GM23338 (cell line): ENCODE measurements around the gene TPSB2. TPM values are rescaled to one million over a fixed set of nuclear protein-coding genes. Genes with fewer than 3 reads are reported as not detected.

Experiments used
- ATAC-seq: fragments of 200-7000 bp; cut with Tn5 transposase; 3 replicates; pipeline ENCODE4 v1.9.1; 2020
- DNase-seq: peaks from one replicate; pipeline ENCODE4 v3.0.0-alpha.2; 2015; ENCODE audit warnings: low spot score
- H2AFZ ChIP-seq: fragments of 200-600 bp; sonication (generic); 2 replicates; pipeline ENCODE4 v1.8.0; 2016; ENCODE audit warnings: antibody characterized with exemption, mild to moderate bottlenecking, moderate library complexity
- H3F3A ChIP-seq: fragments of 200-600 bp; sonication (generic); replicated peaks from 2 replicates; pipeline ENCODE4 v1.8.0; 2017; ENCODE audit warnings: antibody characterized with exemption, mixed run types, low read depth
- H3K27ac ChIP-seq: fragments of 200-600 bp; sonication (generic); 2 replicates; pipeline ENCODE4 v1.6.1; 2016; ENCODE audit warnings: low read depth
- H3K27me3 ChIP-seq: fragments of 200-600 bp; sonication (generic); 2 replicates; pipeline ENCODE4 v1.8.0; 2016; ENCODE audit warnings: mild to moderate bottlenecking, mixed run types, moderate library complexity; ENCODE audit not compliant: insufficient read depth
- H3K36me3 ChIP-seq: fragments of 200-600 bp; sonication (generic); 2 replicates; pipeline ENCODE4 v1.8.0; 2016; ENCODE audit warnings: mild to moderate bottlenecking; ENCODE audit not compliant: insufficient read depth
- H3K4me1 ChIP-seq: fragments of 200-600 bp; sonication (generic); 2 replicates; pipeline ENCODE4 v1.8.0; 2016; ENCODE audit warnings: mild to moderate bottlenecking, moderate library complexity; ENCODE audit not compliant: insufficient read depth
- H3K4me2 ChIP-seq: fragments of 200-600 bp; sonication (generic); 2 replicates; pipeline ENCODE4 v1.7.1; 2017; ENCODE audit warnings: mixed run types
- H3K4me3 ChIP-seq: fragments of 200-600 bp; sonication (generic); 2 replicates; pipeline ENCODE4 v1.6.1; 2016; ENCODE audit warnings: mixed run types
- H3K79me2 ChIP-seq: fragments of 200-600 bp; sonication (generic); replicated peaks from 2 replicates; pipeline ENCODE4 v1.8.0; 2017; ENCODE audit warnings: mild to moderate bottlenecking; ENCODE audit not compliant: insufficient read depth
- H3K9me2 ChIP-seq: fragments of 200-600 bp; sonication (generic); 2 replicates; pipeline ENCODE4 v1.8.0; 2017; ENCODE audit not compliant: insufficient read depth
- H4K20me1 ChIP-seq: fragments of 200-600 bp; sonication (generic); replicated peaks from 2 replicates; pipeline ENCODE4 v1.8.0; 2017; ENCODE audit warnings: mild to moderate bottlenecking; ENCODE audit not compliant: insufficient read depth
- H3K27ac Mint-ChIP-seq: 2 replicates; pipeline ENCODE4 v1.8.0; 2020; ENCODE audit warnings: inconsistent platforms, mild to moderate bottlenecking, moderate library complexity, mixed read lengths
- H3K27me3 Mint-ChIP-seq: 3 replicates; pipeline ENCODE4 v1.8.0; 2022; ENCODE audit warnings: low read depth, mild to moderate bottlenecking, moderate library complexity, mixed read lengths, inconsistent platforms; ENCODE audit not compliant: insufficient read depth, poor library complexity
- H3K36me3 Mint-ChIP-seq: 3 replicates; pipeline ENCODE4 v1.8.0; 2021; ENCODE audit warnings: low read depth, mild to moderate bottlenecking, inconsistent platforms, moderate library complexity, mixed read lengths
- H3K4me1 Mint-ChIP-seq: 3 replicates; pipeline ENCODE4 v1.8.0; 2020; ENCODE audit warnings: mild to moderate bottlenecking, inconsistent platforms, mixed read lengths
- H3K4me3 Mint-ChIP-seq: 3 replicates; pipeline ENCODE4 v1.8.0; 2021; ENCODE audit warnings: moderate library complexity, mild to moderate bottlenecking, inconsistent platforms, mixed read lengths
- H3K9me3 Mint-ChIP-seq: 3 replicates; pipeline ENCODE4 v1.8.0; 2020; ENCODE audit warnings: moderate library complexity, mild to moderate bottlenecking, inconsistent platforms, mixed read lengths
- CREB1 ChIP-seq: fragments of 250-450 bp; sonication (Bioruptor Pico); IDR thresholded peaks from 2 replicates; pipeline ENCODE4 v1.5.0; 2020; ENCODE audit warnings: low read depth, mild to moderate bottlenecking, moderate library complexity
- EZH2 ChIP-seq: fragments of 200-600 bp; sonication (generic); IDR thresholded peaks from one replicate; pipeline ENCODE4 v1.8.0; 2017; ENCODE audit warnings: antibody characterized with exemption, mild to moderate bottlenecking, low read depth; ENCODE audit not compliant: unreplicated experiment
- EZH2phosphoT487 ChIP-seq: fragments of 200-600 bp; sonication (generic); IDR thresholded peaks from one replicate; pipeline ENCODE4 v1.8.1; 2018; ENCODE audit warnings: antibody characterized with exemption; ENCODE audit not compliant: unreplicated experiment
- JUNB ChIP-seq: IDR thresholded peaks from one replicate; pipeline ENCODE4 v1.6.1; 2016; ENCODE audit warnings: antibody characterized with exemption; ENCODE audit not compliant: unreplicated experiment
- NANOG ChIP-seq: IDR thresholded peaks from 2 replicates; pipeline ENCODE4 v1.6.1; 2016; ENCODE audit warnings: antibody characterized with exemption, borderline replicate concordance
- POLR2AphosphoS5 ChIP-seq: IDR thresholded peaks from 2 replicates; pipeline ENCODE4 v1.6.1; 2016; ENCODE audit warnings: antibody characterized with exemption, low read depth
- STAT1 ChIP-seq: IDR thresholded peaks from one replicate; pipeline ENCODE4 v1.6.1; 2016; ENCODE audit warnings: antibody characterized with exemption; ENCODE audit not compliant: unreplicated experiment
- ZNF114 ChIP-seq: fragments of 250-450 bp; sonication (Bioruptor Pico); IDR thresholded peaks from 2 replicates; pipeline ENCODE4 v1.5.0; 2020; ENCODE audit warnings: mild to moderate bottlenecking, moderate library complexity
- ZNF331 ChIP-seq: fragments of 250-450 bp; sonication (Bioruptor Pico); IDR thresholded peaks from 2 replicates; pipeline ENCODE4 v1.5.0; 2020; ENCODE audit warnings: low read depth, mild to moderate bottlenecking, moderate library complexity
- polyA plus RNA-seq: library from polyadenylated mRNA; unstranded; fragments of >200 nt; fragmentation: Nextera tagmentation; extraction: Ambion mirVana; gene quantifications from 2 replicates; pipeline ENCODE4 v1.2.1, GENCODE V29; 2016
- total RNA-seq: library from RNA; depleted of rRNA; stranded (reverse); fragments of >200 nt; shearing (Covaris generic); gene quantifications from 2 replicates; pipeline ENCODE4 v1.2.3, GENCODE V29; 2014
- TF ChIP-seq, protein P1 (sequence below): fragments of 250-450 bp; sonication (Bioruptor Pico); IDR thresholded peaks from 2 replicates; pipeline ENCODE4 v1.5.0; 2020; ENCODE audit warnings: mild to moderate bottlenecking, moderate library complexity
- TF ChIP-seq, protein P2 (sequence below), 2 experiments: fragments of 200-600 bp in 1 of 2; sonication (generic) in 1 of 2; conservative IDR thresholded peaks; 2 replicates each; pipeline versions ENCODE4 v1.5.1 to v1.6.1; 2016 to 2017; ENCODE audit warnings: antibody characterized with exemption in 2 of 2, low read depth in 2 of 2, mild to moderate bottlenecking in 2 of 2, moderate library complexity in 1 of 2
- TF ChIP-seq, protein P3 (sequence below): IDR thresholded peaks from one replicate; pipeline ENCODE4 v1.6.1; 2018; ENCODE audit warnings: antibody characterized with exemption; ENCODE audit not compliant: unreplicated experiment
- TF ChIP-seq, protein P4 (sequence below): IDR thresholded peaks from 2 replicates; pipeline ENCODE4 v1.6.1; 2016; ENCODE audit warnings: antibody characterized with exemption

TPSB2 gene
- total and polyA plus RNA-seq, 2 experiments from 2014 or later: 0.23 TPM; not detected in 1

DNA sequence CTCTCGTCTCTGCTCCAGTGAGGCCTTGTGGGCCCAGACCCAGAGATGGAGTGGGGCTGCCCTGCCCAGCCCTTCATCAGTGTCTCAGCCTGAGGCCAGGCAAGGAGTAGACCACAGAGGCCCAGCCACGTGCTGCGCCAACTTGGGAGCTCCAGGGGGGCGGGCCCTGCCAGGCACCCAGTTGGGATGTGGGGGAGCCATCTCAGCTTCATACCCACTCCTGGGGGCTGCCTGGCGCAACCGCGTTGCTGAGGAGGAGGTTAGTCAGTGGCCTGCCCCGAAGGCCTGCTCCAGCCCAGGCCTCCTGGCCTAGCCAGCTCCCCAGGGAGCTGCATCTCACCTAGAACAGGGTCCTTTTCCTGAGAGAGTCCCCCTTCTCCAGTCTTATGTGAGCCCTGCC is 16.8 kb downstream of the TPSB2 start:
- no peak overlapping the region for H3K27ac ChIP-seq
- no peaks in the 10 kb centered on the region for H3K4me1 Mint-ChIP-seq
- H3K4me3 ChIP-seq: no peak overlapping the region
- no peak overlapping the region for H3K4me2 ChIP-seq
- no peaks in the 10 kb centered on the region for H3K36me3 ChIP-seq
- ATAC-seq: no peak
- peaks cover 10% of the 10 kb centered on the region for H3K27me3 Mint-ChIP-seq
- H3K4me1 ChIP-seq: no peaks in the 10 kb centered on the region
- no peak overlapping the region for H3K4me3 Mint-ChIP-seq
- H3K79me2 ChIP-seq: no peaks in the 10 kb centered on the region
- H3K36me3 Mint-ChIP-seq: 0 out of 3 replicates have a peak, but pooled peaks cover 2% of the 10 kb centered on the region
- TF ChIP-seq, protein P1, sequence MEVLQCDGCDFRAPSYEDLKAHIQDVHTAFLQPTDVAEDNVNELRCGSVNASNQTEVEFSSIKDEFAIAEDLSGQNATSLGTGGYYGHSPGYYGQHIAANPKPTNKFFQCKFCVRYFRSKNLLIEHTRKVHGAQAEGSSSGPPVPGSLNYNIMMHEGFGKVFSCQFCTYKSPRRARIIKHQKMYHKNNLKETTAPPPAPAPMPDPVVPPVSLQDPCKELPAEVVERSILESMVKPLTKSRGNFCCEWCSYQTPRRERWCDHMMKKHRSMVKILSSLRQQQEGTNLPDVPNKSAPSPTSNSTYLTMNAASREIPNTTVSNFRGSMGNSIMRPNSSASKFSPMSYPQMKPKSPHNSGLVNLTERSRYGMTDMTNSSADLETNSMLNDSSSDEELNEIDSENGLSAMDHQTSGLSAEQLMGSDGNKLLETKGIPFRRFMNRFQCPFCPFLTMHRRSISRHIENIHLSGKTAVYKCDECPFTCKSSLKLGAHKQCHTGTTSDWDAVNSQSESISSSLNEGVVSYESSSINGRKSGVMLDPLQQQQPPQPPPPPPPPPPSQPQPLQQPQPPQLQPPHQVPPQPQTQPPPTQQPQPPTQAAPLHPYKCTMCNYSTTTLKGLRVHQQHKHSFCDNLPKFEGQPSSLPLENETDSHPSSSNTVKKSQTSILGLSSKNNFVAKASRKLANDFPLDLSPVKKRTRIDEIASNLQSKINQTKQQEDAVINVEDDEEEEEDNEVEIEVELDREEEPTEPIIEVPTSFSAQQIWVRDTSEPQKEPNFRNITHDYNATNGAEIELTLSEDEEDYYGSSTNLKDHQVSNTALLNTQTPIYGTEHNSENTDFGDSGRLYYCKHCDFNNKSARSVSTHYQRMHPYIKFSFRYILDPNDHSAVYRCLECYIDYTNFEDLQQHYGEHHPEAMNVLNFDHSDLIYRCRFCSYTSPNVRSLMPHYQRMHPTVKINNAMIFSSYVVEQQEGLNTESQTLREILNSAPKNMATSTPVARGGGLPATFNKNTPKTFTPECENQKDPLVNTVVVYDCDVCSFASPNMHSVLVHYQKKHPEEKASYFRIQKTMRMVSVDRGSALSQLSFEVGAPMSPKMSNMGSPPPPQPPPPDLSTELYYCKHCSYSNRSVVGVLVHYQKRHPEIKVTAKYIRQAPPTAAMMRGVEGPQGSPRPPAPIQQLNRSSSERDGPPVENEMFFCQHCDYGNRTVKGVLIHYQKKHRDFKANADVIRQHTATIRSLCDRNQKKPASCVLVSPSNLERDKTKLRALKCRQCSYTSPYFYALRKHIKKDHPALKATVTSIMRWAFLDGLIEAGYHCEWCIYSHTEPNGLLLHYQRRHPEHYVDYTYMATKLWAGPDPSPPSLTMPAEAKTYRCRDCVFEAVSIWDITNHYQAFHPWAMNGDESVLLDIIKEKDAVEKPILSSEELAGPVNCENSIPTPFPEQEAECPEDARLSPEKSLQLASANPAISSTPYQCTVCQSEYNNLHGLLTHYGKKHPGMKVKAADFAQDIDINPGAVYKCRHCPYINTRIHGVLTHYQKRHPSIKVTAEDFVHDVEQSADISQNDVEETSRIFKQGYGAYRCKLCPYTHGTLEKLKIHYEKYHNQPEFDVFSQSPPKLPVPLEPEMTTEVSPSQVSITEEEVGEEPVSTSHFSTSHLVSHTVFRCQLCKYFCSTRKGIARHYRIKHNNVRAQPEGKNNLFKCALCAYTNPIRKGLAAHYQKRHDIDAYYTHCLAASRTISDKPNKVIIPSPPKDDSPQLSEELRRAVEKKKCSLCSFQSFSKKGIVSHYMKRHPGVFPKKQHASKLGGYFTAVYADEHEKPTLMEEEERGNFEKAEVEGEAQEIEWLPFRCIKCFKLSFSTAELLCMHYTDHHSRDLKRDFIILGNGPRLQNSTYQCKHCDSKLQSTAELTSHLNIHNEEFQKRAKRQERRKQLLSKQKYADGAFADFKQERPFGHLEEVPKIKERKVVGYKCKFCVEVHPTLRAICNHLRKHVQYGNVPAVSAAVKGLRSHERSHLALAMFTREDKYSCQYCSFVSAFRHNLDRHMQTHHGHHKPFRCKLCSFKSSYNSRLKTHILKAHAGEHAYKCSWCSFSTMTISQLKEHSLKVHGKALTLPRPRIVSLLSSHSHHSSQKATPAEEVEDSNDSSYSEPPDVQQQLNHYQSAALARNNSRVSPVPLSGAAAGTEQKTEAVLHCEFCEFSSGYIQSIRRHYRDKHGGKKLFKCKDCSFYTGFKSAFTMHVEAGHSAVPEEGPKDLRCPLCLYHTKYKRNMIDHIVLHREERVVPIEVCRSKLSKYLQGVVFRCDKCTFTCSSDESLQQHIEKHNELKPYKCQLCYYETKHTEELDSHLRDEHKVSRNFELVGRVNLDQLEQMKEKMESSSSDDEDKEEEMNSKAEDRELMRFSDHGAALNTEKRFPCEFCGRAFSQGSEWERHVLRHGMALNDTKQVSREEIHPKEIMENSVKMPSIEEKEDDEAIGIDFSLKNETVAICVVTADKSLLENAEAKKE (CRISPR knock-in tag): no peak
- TF ChIP-seq ZNF114 (no peak), NANOG (no peak), JUNB (no peak), STAT1 (no peak), POLR2AphosphoS5 (no peak), EZH2phosphoT487 (no peak), ZNF331 (CRISPR knock-in tag) (no peak), EZH2 (no peak), CREB1 (CRISPR knock-in tag) (no peak)
- TF ChIP-seq, protein P2, sequence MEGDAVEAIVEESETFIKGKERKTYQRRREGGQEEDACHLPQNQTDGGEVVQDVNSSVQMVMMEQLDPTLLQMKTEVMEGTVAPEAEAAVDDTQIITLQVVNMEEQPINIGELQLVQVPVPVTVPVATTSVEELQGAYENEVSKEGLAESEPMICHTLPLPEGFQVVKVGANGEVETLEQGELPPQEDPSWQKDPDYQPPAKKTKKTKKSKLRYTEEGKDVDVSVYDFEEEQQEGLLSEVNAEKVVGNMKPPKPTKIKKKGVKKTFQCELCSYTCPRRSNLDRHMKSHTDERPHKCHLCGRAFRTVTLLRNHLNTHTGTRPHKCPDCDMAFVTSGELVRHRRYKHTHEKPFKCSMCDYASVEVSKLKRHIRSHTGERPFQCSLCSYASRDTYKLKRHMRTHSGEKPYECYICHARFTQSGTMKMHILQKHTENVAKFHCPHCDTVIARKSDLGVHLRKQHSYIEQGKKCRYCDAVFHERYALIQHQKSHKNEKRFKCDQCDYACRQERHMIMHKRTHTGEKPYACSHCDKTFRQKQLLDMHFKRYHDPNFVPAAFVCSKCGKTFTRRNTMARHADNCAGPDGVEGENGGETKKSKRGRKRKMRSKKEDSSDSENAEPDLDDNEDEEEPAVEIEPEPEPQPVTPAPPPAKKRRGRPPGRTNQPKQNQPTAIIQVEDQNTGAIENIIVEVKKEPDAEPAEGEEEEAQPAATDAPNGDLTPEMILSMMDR (conservative IDR thresholded peaks at IDR 0.05; ENCODE audit: low read depth in 2 of 2): no peak
- TF ChIP-seq, protein P3, sequence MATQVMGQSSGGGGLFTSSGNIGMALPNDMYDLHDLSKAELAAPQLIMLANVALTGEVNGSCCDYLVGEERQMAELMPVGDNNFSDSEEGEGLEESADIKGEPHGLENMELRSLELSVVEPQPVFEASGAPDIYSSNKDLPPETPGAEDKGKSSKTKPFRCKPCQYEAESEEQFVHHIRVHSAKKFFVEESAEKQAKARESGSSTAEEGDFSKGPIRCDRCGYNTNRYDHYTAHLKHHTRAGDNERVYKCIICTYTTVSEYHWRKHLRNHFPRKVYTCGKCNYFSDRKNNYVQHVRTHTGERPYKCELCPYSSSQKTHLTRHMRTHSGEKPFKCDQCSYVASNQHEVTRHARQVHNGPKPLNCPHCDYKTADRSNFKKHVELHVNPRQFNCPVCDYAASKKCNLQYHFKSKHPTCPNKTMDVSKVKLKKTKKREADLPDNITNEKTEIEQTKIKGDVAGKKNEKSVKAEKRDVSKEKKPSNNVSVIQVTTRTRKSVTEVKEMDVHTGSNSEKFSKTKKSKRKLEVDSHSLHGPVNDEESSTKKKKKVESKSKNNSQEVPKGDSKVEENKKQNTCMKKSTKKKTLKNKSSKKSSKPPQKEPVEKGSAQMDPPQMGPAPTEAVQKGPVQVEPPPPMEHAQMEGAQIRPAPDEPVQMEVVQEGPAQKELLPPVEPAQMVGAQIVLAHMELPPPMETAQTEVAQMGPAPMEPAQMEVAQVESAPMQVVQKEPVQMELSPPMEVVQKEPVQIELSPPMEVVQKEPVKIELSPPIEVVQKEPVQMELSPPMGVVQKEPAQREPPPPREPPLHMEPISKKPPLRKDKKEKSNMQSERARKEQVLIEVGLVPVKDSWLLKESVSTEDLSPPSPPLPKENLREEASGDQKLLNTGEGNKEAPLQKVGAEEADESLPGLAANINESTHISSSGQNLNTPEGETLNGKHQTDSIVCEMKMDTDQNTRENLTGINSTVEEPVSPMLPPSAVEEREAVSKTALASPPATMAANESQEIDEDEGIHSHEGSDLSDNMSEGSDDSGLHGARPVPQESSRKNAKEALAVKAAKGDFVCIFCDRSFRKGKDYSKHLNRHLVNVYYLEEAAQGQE: no peak
- TF ChIP-seq, protein P4, sequence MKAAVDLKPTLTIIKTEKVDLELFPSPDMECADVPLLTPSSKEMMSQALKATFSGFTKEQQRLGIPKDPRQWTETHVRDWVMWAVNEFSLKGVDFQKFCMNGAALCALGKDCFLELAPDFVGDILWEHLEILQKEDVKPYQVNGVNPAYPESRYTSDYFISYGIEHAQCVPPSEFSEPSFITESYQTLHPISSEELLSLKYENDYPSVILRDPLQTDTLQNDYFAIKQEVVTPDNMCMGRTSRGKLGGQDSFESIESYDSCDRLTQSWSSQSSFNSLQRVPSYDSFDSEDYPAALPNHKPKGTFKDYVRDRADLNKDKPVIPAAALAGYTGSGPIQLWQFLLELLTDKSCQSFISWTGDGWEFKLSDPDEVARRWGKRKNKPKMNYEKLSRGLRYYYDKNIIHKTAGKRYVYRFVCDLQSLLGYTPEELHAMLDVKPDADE: no peak
- H3K9me2 ChIP-seq: no peaks in the 10 kb centered on the region
- H4K20me1 ChIP-seq: no peaks in the 10 kb centered on the region; the same call in 1 of the 2 replicates
- no peaks in the 10 kb centered on the region for H3K9me3 Mint-ChIP-seq
- H3F3A ChIP-seq: no peaks in the 10 kb centered on the region
- DNase-seq: no peak
- H3K27ac Mint-ChIP-seq: no peak overlapping the region
- H3K27me3 ChIP-seq: no peaks in the 10 kb centered on the region
- no peak overlapping the region for H2AFZ ChIP-seq
